ENCODE results near the gene ZNF333.

Gene ZNF333

GRCh38 chr19:14689598-14690503, at the start of gene ZNF333:
Gene ZNF333 (plus strand): TSS chr19:14690048. CDS start chr19:14693492, 3,444 bp downstream.
- H3K27ac ChIP-seq (ENCODE audit: low read depth, low read length) = peak within 1 kb of the TSS; percentile 94
- H3K36me3 ChIP-seq (ENCODE audit: control insufficient read depth, insufficient read depth, low read length) = peaks cover 5% of the 10 kb centered on the region
- peak within 1 kb of the TSS; percentile 86 for H3K4me3 ChIP-seq (ENCODE audit: low read length)
- no peaks in the 10 kb centered on the region for H3K27me3 ChIP-seq (ENCODE audit: control insufficient read depth, insufficient read depth, low read length)
- H3K9ac ChIP-seq (ENCODE audit: low read length) = peak within 1 kb of the TSS; percentile 66
- no peaks in the 10 kb centered on the region for H3K4me1 ChIP-seq (ENCODE audit: control insufficient read depth, insufficient read depth, low read length)

- no peaks in the 10 kb centered on the region for H3K36me3 ChIP-seq (ENCODE audit: control insufficient read depth, insufficient read depth, low read length)
- no peak overlapping the region for H3K4me3 ChIP-seq (ENCODE audit: low read length)
- H3K4me1 ChIP-seq (ENCODE audit: control insufficient read depth, insufficient read depth, low read length) = no peaks in the 10 kb centered on the region
- no peaks in the 10 kb centered on the region for H3K27me3 ChIP-seq (ENCODE audit: control insufficient read depth, insufficient read depth, low read length)
- H3K27ac ChIP-seq (ENCODE audit: low read depth, low read length) = no peak overlapping the region
- no peak overlapping the region for H3K9ac ChIP-seq (ENCODE audit: low read length)
Measured at GRCh38 chr19:14648506-14648905, 41.3 kb upstream of the ZNF333 start.

- no peaks in the 10 kb centered on the region for H3K4me1 ChIP-seq (ENCODE audit: control insufficient read depth, insufficient read depth, low read length)
- no peaks in the 10 kb centered on the region for H3K27me3 ChIP-seq (ENCODE audit: control insufficient read depth, insufficient read depth, low read length)
- no peaks in the 10 kb centered on the region for H3K36me3 ChIP-seq (ENCODE audit: control insufficient read depth, insufficient read depth, low read length)
- no peak overlapping the region for H3K4me3 ChIP-seq (ENCODE audit: low read length)
- H3K27ac ChIP-seq (ENCODE audit: low read depth, low read length) = no peak overlapping the region
- no peak overlapping the region for H3K9ac ChIP-seq (ENCODE audit: low read length)
Measured at GRCh38 chr19:14649020-14649419, 40.8 kb upstream of the ZNF333 start.

- Histone ChIP-seq H3K27ac (ENCODE audit: low read depth, low read length) (no peak overlapping the region), H3K4me1 (ENCODE audit: control insufficient read depth, insufficient read depth, low read length) (no peaks in the 10 kb centered on the region), H3K27me3 (ENCODE audit: control insufficient read depth, insufficient read depth, low read length) (no peaks in the 10 kb centered on the region), H3K36me3 (ENCODE audit: control insufficient read depth, insufficient read depth, low read length) (no peaks in the 10 kb centered on the region), H3K4me3 (ENCODE audit: low read length) (no peak overlapping the region), H3K9ac (ENCODE audit: low read length) (no peak overlapping the region)
Measured at GRCh38 chr19:14650161-14650560, 39.7 kb upstream of the ZNF333 start.

- H3K4me1 ChIP-seq (ENCODE audit: control insufficient read depth, insufficient read depth, low read length) = no peaks in the 10 kb centered on the region
- H3K36me3 ChIP-seq (ENCODE audit: control insufficient read depth, insufficient read depth, low read length) = no peaks in the 10 kb centered on the region
- H3K4me3 ChIP-seq (ENCODE audit: low read length) = no peak overlapping the region
- no peak overlapping the region for H3K27ac ChIP-seq (ENCODE audit: low read depth, low read length)
- H3K27me3 ChIP-seq (ENCODE audit: control insufficient read depth, insufficient read depth, low read length) = no peaks in the 10 kb centered on the region
- H3K9ac ChIP-seq (ENCODE audit: low read length) = no peak overlapping the region
Measured at GRCh38 chr19:14654786-14655560, 34.9 kb upstream of the ZNF333 start.

- H3K4me1 ChIP-seq (ENCODE audit: control insufficient read depth, insufficient read depth, low read length) = no peaks in the 10 kb centered on the region
- no peak overlapping the region for H3K27ac ChIP-seq (ENCODE audit: low read depth, low read length)
- no peaks in the 10 kb centered on the region for H3K36me3 ChIP-seq (ENCODE audit: control insufficient read depth, insufficient read depth, low read length)
- no peaks in the 10 kb centered on the region for H3K27me3 ChIP-seq (ENCODE audit: control insufficient read depth, insufficient read depth, low read length)
- no peak overlapping the region for H3K4me3 ChIP-seq (ENCODE audit: low read length)
- no peak overlapping the region for H3K9ac ChIP-seq (ENCODE audit: low read length)
Measured at GRCh38 chr19:14655726-14656125, 34.1 kb upstream of the ZNF333 start.

- Histone ChIP-seq H3K4me3 (ENCODE audit: low read length) (no peak overlapping the region), H3K36me3 (ENCODE audit: control insufficient read depth, insufficient read depth, low read length) (no peaks in the 10 kb centered on the region), H3K4me1 (ENCODE audit: control insufficient read depth, insufficient read depth, low read length) (no peaks in the 10 kb centered on the region), H3K27me3 (ENCODE audit: control insufficient read depth, insufficient read depth, low read length) (no peaks in the 10 kb centered on the region), H3K9ac (ENCODE audit: low read length) (no peak overlapping the region), H3K27ac (ENCODE audit: low read depth, low read length) (no peak overlapping the region)
Measured at GRCh38 chr19:14659874-14660489, 29.9 kb upstream of the ZNF333 start.

GRCh38 chr19:14661372-14661924, 28.4 kb upstream of the ZNF333 start:
- H3K9ac ChIP-seq (ENCODE audit: low read length) = no peak overlapping the region
- no peak overlapping the region for H3K27ac ChIP-seq (ENCODE audit: low read depth, low read length)
- no peaks in the 10 kb centered on the region for H3K4me1 ChIP-seq (ENCODE audit: control insufficient read depth, insufficient read depth, low read length)
- H3K36me3 ChIP-seq (ENCODE audit: control insufficient read depth, insufficient read depth, low read length) = no peaks in the 10 kb centered on the region
- no peaks in the 10 kb centered on the region for H3K27me3 ChIP-seq (ENCODE audit: control insufficient read depth, insufficient read depth, low read length)
- no peak overlapping the region for H3K4me3 ChIP-seq (ENCODE audit: low read length)

GRCh38 chr19:14669940-14670339, 19.9 kb upstream of the ZNF333 start:
- H3K36me3 ChIP-seq (ENCODE audit: control insufficient read depth, insufficient read depth, low read length) = no peaks in the 10 kb centered on the region
- no peaks in the 10 kb centered on the region for H3K4me1 ChIP-seq (ENCODE audit: control insufficient read depth, insufficient read depth, low read length)
- H3K27me3 ChIP-seq (ENCODE audit: control insufficient read depth, insufficient read depth, low read length) = no peaks in the 10 kb centered on the region
- H3K4me3 ChIP-seq (ENCODE audit: low read length) = no peak overlapping the region
- no peak overlapping the region for H3K27ac ChIP-seq (ENCODE audit: low read depth, low read length)
- no peak overlapping the region for H3K9ac ChIP-seq (ENCODE audit: low read length)

- H3K4me1 ChIP-seq (ENCODE audit: control insufficient read depth, insufficient read depth, low read length) = no peaks in the 10 kb centered on the region
- H3K27ac ChIP-seq (ENCODE audit: low read depth, low read length) = no peak overlapping the region
- no peaks in the 10 kb centered on the region for H3K36me3 ChIP-seq (ENCODE audit: control insufficient read depth, insufficient read depth, low read length)
- H3K4me3 ChIP-seq (ENCODE audit: low read length) = no peak overlapping the region
- no peak overlapping the region for H3K9ac ChIP-seq (ENCODE audit: low read length)
- H3K27me3 ChIP-seq (ENCODE audit: control insufficient read depth, insufficient read depth, low read length) = no peaks in the 10 kb centered on the region
Measured at GRCh38 chr19:14670408-14670807, 19.4 kb upstream of the ZNF333 start.

- H3K27ac ChIP-seq (ENCODE audit: low read depth, low read length) = no peak overlapping the region
Measured at GRCh38 chr19:14672188-14672872, 17.5 kb upstream of the ZNF333 start.

GRCh38 chr19:14673088-14673487, 16.8 kb upstream of the ZNF333 start:
- no peak overlapping the region for H3K9ac ChIP-seq (ENCODE audit: low read length)
- H3K27me3 ChIP-seq (ENCODE audit: control insufficient read depth, insufficient read depth, low read length) = no peaks in the 10 kb centered on the region
- H3K36me3 ChIP-seq (ENCODE audit: control insufficient read depth, insufficient read depth, low read length) = no peaks in the 10 kb centered on the region
- no peaks in the 10 kb centered on the region for H3K4me1 ChIP-seq (ENCODE audit: control insufficient read depth, insufficient read depth, low read length)
- no peak overlapping the region for H3K27ac ChIP-seq (ENCODE audit: low read depth, low read length)
- H3K4me3 ChIP-seq (ENCODE audit: low read length) = no peak overlapping the region

More at GRCh38 chr19:14672188-14672872, 17.5 kb upstream of the ZNF333 start:
- H3K36me3 ChIP-seq (ENCODE audit: control insufficient read depth, insufficient read depth, low read length) = no peaks in the 10 kb centered on the region
- no peaks in the 10 kb centered on the region for H3K27me3 ChIP-seq (ENCODE audit: control insufficient read depth, insufficient read depth, low read length)
- no peaks in the 10 kb centered on the region for H3K4me1 ChIP-seq (ENCODE audit: control insufficient read depth, insufficient read depth, low read length)
- no peak overlapping the region for H3K4me3 ChIP-seq (ENCODE audit: low read length)
- no peak overlapping the region for H3K9ac ChIP-seq (ENCODE audit: low read length)
